GM19239 (cell line): ENCODE results near the gene ABHD15.

Experiments used
- DNase-seq: peaks from one replicate; pipeline ENCODE4 v3.0.0; 2011; ENCODE audit warnings: low spot score; ENCODE audit not compliant: insufficient read length
- FAIRE-seq: peaks from 2 replicates; lab custom pipeline; 2011; peaks lifted over from hg19 to GRCh38; lab: Jason Lieb, UNC

The ABHD15 gene

DNA sequence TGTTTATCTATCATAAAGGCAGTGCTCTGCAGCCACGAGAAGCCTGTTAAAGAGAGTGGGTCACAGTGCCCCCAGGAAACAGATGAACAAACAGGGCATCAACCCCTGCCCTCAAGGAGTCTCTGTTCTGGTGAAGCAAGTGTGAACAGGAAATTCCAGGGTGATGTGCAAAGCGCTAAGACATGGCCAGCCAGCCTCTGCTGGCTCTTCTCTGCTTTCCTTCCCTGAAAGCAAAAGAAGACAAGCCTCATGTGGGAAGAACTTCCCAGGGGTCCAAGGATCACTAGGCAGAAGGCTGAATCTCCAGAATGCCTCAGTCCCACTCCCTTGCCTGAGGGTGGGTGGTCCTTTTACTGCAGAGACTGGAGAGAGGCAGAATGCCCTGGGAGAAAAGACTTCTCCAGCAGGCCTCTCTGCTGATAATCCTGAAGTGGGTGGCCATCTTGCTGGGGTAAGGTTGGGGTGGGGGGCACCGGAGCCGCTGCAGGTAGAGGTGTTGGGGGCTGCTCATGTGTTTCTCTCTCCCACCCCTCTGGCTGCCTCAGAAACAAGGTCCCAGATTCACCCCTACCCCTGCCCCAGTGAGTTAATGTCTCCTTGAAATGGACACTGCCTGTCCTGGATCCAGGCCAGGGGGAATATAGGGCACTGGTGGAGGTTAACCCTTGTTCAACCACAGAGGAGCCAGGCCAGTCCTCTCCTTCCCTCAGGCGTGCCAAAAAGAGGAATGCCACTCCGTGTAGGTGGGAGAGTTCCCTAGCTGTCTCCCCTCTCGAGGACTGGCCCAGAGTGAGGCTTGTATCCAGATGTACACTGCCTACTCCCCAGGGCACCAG is 28.5 kb upstream of the ABHD15 start:
- DNase-seq = no peak

DNA sequence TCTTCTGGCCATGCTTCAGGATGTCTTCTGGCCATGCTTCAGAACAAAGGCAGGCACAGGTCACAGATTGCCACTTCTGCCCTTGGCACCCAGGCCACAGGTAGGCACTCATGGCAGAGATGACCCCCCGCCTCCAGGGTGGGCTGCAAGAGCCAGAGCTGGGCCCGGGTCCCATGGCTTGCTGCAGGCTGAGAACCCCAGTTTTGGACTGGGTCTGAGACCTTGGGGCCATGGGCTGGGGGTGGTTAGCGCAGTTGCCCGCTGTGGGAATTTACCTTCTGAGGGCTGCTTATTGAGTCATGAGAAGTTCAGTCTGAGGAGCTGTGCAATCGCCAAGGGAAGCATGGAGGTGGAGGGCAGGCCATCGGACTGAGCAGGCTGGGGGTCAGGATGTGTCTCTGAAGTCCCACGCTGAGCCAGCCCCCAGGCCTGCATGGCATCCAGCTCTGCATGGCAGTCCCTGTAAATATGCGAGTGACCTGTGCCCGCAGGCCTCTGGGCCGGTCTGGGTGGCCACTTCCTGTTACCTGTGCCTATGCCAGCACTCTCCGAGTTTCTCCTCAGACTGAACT is 27.8 kb upstream of the ABHD15 start:
- no peak for DNase-seq
- no peak for FAIRE-seq

More for the DNA sequence above, 28.5 kb upstream of the ABHD15 start:
- FAIRE-seq = no peak

DNA sequence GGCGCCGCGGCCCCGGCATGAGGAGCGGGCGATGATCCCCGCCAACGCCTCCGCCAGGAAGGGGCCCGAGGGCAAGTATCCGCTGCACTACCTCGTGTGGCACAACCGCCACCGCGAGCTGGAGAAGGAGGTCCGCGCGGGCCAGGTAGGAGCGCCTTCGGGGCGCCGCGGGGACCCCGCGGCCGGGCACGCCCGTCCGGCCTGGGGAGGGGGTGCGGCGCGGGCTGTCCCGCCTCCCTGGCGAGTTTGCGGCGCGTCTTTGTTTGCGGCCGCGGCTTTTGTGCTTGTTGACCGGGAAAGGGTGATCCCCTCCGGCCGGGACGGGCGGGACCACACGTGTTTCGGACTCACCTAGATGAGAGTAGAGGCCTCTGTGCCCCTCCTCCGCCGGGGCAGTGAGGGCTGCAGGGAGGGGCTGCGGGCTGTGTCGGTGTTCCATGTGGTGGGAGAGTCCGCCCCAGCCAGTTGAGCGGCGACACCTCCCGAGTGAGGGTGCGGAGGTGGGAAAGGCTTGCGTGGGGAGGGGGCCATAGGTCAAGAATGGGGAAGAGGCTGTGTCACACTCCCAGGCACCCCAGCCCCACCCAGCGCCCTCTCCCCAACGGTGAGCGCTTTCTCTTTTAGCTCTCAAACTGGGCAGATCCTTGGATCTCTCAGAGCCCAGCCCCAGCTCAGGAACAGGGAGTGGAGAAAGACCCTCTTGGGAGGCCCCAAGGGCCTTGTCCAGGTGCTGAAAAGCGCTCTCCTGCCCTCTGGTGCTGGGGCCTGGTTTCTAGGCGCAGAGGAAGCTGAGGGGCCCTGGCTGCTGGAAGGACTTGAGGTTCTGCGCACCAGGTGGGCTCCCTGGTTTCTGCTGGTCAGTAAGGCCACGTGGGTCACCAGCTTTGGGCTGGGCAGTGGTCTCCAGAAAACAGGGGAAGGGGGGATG is 27.0 kb upstream of the ABHD15 start:
- DNase-seq = no peak
- FAIRE-seq = no peak

DNA sequence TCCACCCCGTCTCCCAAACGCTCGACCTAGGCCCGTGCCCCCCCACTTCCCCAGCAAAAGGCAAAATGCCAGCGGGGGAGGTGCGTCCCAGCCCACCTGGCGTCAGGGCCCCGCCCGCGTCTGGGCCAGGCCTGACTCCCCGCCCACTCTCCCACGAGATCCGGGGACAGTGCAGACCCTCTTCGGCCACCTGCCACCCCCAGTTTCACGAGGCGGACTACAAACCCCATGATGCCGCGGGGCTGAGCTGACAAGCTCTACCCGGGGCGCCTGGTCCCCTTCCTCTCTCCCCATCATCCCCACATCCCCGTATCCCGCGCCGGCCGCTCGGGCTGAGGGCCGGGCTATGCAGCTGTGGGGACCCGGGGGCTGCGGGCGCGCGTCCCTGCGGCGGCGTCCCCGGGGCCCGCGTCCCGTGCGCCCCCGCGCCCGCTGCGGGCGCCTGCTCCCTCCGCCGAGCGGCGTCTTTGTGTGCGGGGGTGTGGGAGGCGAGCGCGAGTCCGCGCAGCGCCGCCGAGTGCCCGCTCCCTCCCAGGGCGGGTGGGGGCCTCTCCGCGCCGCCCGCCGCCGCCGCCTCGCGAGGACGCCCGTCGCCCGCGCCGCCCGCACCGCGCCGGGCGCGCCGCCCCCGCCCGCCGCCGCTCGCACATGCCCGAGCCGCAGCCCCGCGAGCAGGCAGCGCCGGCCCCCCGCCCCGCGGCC is 26.2 kb upstream of the ABHD15 start, which contains the start of gene ANKRD13B:
ANKRD13B (plus strand) TSS at position 283 of the 702 bp plus-strand sequence. CDS start 490 bp downstream, outside the sequence.
- no peak for DNase-seq
- FAIRE-seq = no peak

DNA sequence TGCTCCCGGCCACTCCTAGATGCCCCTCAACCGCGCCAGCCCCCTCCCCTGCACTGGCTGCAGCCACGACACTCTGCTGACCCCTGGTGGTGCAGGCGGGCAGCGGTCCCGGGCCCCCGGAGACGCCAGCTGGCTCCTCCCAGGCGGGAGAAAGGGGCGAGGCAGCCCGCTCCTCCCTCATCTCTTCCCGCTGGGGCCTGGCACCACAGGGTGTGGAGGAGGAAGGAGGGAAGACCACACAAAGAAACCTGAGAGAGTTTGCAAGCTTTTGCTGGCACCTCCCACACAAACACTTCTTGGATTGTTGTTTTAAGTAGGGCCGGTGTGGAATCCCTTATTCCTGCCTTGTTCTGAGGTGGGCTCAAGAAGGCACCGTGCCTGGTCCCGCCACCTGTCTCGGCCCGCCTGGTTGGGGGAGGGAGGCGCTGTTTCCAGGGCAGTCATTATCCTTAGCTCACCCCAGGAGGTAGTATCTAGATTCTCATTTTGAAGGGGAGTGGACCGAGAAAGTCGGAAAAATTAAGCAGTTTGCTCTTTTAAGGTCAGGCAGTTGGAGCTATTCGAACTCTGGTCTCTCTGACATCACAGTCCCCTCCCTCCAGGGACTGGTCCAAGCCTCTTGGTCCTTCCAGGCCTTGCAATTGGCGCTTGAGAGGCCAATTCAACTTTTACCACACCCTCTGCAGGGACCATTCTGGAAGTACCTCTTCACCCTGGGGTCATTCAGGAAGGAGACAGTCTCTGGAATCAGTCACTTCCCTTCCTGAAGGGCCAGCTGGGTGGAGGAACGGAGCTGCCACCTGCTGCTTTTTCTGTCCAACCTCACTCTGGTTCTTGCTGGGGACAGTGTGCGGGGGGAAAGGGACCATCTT is 25.1 kb upstream of the ABHD15 start:
- FAIRE-seq = peak; percentile 70
- DNase-seq = peak; percentile 94

DNA sequence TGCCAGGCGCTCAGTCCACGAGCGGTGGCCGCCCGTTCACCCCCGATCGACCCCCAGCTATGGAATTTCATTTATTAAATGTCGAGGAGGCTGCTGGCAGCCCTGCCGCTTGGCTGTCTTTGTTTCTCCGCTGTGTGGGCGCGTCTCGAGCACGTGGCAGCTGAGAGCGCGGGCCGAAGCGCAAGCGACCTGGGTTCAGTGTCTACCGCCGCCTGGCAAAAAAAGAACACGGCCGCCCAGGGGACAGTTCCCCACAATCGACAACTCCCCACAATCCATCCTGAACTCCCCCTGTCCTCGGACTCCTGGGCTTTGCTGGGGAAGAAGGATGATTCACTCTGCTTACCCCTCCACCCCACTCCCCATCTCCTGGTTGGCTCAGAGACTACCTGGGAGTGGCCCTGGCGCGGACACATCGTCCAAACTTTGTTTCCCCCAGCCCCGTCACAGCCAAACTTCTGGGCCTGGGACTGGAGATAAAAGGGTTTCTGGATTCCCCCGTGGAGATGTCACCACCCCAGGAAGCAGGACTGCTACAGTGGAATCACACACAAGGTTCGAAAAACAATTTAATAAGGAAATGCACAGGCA is 24.4 kb upstream of the ABHD15 start:
- no peak for FAIRE-seq

DNA sequence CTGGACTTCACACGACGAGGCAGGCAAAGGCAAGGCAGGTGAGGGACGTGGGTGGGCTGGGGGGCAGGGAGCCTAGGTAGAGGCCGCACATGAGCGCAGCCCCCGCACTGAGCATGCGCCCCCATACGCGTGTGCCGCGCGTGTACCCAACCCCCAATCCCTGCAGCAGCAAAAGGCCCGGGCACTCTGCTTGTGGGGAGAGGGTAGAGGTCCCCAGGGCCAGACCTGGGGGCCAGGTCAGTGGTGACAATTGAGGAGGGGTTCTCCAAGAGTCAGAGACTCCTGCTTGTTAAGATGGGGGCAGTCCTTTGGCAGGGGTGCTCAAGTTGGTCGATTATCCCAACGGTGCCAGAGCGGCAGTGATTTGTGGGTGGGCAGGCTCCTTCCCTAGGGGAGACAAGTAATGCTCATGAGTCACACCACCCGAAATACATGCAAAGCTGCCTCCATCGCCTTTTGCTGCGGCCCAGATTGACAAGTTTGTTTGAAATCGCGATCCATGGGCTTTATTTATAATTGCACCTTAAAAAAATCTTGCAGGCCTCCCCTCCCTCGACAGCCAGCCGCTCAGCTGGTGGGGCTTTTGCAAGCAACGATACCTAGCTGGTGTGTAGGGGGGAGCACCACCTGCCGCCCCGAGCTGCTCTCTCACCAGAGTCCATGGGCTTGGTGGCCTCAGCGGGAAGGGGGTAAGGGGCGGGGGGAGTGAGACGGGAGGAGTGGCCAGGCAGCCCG is 23.7 kb upstream of the ABHD15 start:
- FAIRE-seq (peak; percentile 18), DNase-seq (no peak)

More for the DNA sequence above, 24.4 kb upstream of the ABHD15 start:
- no peak for DNase-seq

DNA sequence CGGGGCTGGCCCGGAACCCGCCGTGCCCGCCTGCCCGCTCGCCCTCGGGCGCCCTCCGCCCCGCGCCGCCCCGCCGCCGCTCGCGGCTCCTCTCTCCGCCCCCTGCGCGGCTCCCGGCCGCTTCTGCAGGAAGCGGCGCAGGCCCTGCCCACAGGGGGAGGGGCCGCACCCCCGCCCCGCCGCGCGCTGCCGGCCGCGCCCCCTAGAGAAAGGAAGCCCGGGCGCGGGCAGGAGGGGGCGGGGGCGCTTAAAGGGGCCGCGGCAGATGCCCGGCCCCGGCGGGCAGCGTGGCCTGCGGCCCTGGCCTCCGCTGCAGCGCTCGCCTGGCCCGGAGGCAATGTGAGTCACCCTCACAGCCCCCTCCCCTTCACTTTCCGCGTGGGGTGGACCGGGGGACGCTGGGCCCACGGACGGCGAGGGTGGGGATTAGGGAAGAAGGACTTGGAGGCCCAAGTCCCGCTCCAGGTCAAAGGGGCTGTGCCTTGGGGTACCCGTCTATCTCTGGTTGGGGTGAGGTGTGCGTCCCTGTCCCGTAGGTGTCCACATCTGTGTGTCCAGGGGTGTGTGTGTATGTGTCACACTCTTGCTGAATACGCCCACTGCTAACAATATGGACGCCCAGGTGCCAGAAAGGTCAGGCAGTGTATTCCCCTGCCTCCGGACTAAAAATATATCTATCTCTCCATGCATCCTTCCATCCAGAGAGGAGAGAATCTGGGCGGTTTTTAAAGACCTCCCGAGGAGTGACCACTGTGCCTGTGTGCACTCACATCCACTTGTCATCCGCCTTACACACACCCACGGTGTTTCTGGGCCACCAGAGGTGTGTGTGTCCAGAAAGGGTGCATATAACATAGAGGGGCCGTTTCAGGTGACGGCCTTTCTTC is 22.9 kb upstream of the ABHD15 start, which contains the start of gene GIT1:
GIT1 (minus strand) TSS at position 125 of the 887 bp plus-strand sequence. CDS start 270 bp downstream, outside the sequence.
- DNase-seq (peak; percentile 99), FAIRE-seq (no peak)

DNA sequence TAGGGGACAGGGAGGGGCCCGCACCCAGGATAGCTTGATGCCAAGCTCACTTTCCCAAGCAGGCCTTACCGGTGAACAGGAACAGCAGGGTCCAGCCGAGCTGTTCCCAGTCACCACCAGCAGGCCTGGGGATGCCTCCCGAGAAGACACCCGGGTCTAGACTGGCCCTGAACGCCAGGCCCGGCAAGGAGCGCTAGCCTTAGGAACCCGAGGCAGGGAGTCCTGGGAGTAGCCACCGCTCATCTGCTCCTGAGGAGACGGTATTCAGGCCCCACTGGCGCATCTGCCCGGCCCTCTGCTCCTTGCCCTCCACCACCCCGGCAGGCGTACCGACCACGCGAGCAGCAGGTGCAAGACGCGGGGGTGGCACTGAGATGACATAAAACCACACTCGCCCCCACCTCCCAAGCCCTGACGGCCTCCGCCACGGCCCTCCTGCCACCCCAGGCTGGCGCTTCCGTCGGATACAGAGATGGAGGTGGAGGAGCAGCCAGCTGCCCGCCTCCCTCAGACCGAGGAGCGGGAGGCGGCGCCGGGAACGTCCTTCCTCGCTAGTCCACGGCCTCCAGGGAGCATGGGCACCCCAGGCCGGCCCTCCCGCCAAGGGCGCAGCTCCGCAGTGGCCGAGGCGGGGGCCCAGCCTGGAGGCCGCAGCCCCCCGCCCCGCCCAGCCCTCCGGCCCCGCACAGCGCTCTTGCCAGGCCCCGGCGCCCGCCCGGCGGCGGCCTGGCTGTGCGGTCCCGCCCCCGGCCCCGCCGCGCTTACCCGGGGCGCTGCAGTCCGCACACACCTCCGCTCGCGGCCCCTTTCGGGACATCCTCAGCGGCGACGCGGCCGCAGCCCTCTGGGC is 21.9 kb upstream of the ABHD15 start:
- FAIRE-seq (no peak), DNase-seq (no peak)

DNA sequence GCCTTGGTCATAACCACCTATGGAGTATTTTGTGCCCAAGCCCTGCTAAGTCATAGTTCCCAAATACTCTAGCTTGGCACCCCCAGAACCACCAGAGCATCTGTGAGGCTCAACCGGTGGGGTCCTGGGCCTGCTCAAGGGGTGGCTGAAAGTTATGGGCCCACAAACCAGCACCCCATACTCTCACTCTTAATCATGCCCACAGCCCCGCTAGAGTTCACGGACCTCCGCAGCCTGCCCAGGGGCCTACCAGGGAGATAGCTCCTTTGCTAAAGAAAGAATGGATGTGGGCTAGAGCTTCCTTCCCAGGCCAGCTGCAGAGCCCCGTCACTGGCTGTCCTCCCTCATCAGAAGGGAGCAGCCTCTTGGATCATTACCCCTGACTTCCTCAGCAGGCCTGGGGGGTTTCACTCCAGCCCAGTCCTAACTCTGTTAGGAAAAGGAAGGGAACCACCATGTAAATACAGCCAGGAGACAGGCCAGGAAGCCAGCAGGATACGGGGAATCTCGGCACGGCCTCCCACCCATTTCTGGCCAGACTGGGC is 21.3 kb upstream of the ABHD15 start:
- peak; percentile 39 for FAIRE-seq
- no peak for DNase-seq

DNA sequence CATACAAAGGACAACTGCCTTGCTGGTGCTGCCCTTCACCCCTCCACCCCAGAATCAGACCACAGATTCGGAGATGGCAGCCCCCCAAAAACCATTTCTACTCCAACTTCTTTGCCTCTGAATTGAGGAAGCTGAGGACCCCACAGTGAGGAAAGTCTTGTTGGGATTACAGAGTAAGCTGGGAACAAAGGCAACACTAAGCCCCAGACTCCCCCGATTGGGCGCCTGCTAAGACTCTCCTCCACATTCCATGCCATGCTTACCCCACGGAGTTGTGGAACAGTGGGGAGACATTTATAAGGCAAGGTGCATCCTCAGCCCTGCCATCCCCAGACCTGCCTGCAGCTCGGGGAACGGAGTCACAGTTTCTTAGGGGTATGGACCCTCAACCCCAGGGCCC is 20.8 kb upstream of the ABHD15 start:
- no peak for FAIRE-seq

DNA sequence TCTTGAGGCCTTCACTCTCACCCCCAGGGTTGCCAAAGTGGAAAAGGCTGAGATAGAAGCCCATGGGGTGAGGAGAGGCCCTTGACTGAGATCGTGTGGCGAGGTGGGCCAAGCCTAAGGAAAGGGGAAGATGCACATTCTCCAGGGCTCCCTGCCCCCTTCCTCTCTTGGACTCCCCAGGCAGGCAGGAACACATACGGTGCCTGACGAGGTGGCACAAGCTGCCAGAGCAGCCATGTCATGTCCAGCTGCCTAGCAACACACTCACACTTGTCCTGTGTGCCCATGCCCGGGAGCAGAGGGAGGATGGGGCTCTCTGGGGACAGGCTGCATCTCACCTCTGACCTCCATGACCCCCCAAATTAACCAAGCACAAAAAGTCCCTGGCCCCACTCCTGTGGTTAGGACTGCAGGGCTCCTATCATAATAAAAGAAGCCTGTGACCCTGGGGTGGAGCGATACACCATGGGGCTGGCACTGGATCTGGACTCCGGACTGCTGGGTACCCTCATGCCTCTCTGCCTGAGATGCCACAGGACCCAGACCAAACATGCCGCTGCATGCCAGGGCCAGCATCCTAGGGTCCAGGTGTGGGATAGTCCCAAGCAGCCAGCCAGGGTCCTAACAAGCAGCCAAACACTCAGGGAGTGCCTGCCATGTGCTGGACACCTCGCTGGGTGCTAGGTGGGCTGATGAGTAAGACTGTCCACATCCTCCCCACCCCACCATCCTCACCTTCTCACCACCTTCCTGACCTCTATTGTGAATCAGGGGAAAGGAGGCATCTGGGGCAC is 20.0 kb upstream of the ABHD15 start:
- DNase-seq = no peak
- no peak for FAIRE-seq

More for the DNA sequence above, 20.8 kb upstream of the ABHD15 start:
- no peak for DNase-seq

DNA sequence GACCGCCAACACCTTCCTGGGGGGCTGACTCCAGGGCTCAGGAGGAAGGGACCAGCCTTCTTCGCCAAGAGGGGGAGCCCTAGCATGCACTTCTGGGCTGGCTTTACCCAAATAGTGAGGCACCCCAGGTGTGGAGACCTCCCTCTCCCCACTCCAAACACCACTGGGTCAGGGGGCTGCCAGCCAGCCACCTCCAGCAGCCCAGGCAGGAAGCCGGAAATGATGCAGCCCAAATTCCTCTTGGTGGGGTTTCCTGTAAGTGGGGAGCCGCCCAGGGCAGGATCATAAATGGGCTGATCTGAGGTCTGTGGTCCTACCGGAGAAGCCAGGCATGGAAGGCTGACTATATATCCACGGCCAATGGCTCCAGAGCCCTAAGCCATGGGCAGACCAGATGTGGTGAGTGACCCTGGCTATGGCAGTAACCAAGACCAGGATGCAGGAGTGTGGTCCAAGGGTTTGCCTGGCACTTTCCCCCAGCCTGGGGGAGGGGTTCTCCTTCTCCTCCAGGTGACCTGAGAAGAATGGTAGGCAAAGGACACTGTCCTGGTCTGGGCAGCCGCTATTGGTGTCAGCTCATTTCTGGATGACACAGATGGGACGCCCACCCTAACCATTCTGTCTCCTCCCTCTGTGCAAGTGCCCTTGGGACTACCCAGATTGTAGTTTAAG is 18.4 kb upstream of the ABHD15 start:
- DNase-seq = no peak
- FAIRE-seq = peak; percentile 26

DNA sequence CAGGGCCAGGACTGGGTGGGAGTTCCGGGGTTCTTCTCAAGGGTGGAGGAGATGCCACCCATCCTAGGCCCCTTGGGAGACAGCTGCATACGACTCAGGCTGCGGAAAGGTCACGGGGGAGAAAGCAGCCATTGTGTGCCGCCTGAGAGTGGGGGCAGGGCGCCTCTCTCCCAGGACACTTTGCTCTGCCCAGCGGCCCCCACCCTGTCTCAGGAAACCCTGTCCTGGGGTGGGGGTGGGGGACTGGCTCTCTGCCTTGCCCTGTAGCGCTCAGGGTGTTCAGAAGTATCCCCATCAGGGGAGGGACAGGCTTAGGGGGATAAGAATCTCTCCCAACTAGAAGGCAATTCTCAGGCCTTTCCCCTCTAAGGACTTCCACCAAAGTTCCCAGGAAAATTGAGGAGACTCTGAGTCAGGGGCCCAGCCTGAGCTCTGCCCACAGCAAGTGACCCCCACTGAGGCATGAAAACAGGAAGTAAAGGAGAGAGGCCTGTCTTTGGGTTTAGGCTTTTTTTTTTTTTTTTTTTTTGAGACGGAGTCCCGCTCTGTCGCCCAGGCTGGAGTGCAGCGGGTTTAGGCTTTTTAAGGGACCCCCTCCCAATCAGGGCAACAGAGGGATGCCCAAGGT is 17.7 kb upstream of the ABHD15 start:
- FAIRE-seq (peak; percentile 61), DNase-seq (no peak)
